Measurements from ENCODE around the gene ST3GAL5. TPM values are rescaled to one million over a fixed set of nuclear protein-coding genes. Genes with fewer than 3 reads are reported as not detected.

ST3GAL5 gene
- total RNA-seq, 1 donor from 2014 or later = 25.8 TPM

DNA sequence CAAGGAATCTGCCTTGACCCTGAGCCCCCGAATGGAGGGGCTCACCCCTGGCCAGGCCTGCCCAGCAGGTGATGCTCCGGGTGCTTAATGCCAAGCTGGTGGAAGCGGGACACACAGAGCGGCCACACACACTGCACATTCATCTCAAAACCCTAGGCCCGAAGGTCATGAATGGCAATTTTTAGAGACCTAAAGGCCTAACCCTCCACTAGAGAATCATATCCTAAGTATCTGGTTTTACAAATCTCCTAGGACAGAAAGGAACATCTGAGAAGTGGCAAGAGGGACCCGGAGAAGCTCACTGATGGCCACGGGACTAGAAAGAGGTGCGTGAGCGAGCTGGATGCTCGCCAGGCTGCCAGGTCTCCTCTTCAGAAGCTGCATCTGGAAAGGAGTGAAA lies 38.3 kb downstream of the ST3GAL5 start:
- Mint-ChIP-seq H3K27me3 (ENCODE audit: low read depth) (no peaks in the 10 kb centered on the region), H3K27ac (no peak overlapping the region), H3K4me1 (peaks cover 11% of the 10 kb centered on the region), H3K9me3 (no peaks in the 10 kb centered on the region), H3K4me3 (no peak overlapping the region), H3K36me3 (peaks cover 16% of the 10 kb centered on the region)
- TF ChIP-seq, protein P1, sequence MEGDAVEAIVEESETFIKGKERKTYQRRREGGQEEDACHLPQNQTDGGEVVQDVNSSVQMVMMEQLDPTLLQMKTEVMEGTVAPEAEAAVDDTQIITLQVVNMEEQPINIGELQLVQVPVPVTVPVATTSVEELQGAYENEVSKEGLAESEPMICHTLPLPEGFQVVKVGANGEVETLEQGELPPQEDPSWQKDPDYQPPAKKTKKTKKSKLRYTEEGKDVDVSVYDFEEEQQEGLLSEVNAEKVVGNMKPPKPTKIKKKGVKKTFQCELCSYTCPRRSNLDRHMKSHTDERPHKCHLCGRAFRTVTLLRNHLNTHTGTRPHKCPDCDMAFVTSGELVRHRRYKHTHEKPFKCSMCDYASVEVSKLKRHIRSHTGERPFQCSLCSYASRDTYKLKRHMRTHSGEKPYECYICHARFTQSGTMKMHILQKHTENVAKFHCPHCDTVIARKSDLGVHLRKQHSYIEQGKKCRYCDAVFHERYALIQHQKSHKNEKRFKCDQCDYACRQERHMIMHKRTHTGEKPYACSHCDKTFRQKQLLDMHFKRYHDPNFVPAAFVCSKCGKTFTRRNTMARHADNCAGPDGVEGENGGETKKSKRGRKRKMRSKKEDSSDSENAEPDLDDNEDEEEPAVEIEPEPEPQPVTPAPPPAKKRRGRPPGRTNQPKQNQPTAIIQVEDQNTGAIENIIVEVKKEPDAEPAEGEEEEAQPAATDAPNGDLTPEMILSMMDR (IDR thresholded peaks at IDR 0.05; ENCODE audit: unreplicated experiment) = no peak
- DNase-seq (ENCODE audit: low spot score in 2 of 2, unreplicated experiment in 2 of 2) = no peak

DNA sequence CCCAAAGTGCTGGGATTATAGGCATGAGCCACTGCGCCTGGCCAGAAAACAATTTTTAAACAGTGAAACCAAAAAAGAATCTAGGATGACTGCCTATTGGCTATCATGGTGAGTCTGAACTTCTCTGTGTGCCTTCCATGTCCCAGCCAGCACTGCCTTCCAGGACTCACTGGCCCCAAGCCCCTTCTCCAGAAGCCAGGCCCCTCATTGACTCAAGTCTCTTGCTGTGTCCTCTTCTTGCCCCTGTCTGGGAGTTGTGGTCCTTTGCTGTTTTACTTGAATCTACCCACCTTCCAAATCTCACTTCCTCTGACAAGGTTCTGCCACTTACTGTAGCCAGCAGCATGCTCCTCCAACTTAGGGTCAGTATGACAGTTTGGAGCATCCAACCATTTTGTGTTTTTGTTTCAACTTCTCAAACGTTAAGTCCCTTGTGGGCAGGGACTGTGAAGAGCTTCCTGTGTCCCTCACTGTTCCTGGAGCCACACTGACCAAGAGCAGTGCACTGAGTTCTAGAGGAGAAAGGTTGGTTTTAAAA lies 41.7 kb downstream of the ST3GAL5 start:
- no peak overlapping the region for H3K4me3 Mint-ChIP-seq
- TF ChIP-seq, protein P1 (IDR thresholded peaks at IDR 0.05; ENCODE audit: unreplicated experiment) = no peak
- DNase-seq (ENCODE audit: low spot score in 2 of 2, unreplicated experiment in 2 of 2) = no peak
- H3K27me3 Mint-ChIP-seq (ENCODE audit: low read depth) = no peaks in the 10 kb centered on the region
- H3K27ac Mint-ChIP-seq = no peak overlapping the region
- peaks cover 6% of the 10 kb centered on the region for H3K4me1 Mint-ChIP-seq
- H3K36me3 Mint-ChIP-seq = peaks cover 24% of the 10 kb centered on the region
- peaks cover 6% of the 10 kb centered on the region for H3K9me3 Mint-ChIP-seq

DNA sequence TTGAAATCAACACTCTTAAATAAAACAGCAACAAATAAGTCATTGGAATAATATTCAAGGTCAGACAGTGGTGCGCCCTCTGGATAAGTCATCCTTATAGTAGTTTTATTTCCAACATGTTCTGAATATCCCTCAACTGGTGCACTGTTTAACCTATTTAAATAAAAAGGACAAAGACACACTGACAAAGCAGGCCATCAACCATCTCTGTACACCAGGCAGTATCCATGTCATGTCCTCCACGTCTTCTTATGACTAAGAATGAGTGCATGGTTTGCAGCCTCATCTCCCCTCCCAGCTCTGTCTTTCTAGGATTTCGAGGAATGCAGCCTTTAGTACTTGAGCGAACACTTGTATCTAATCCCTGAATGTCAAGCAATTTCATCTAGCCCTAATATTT lies 42.4 kb downstream of the ST3GAL5 start:
- Mint-ChIP-seq H3K4me3 (no peak overlapping the region), H3K4me1 (peaks cover under 1% of the 10 kb centered on the region), H3K9me3 (peaks cover 6% of the 10 kb centered on the region), H3K27me3 (ENCODE audit: low read depth) (no peaks in the 10 kb centered on the region), H3K27ac (no peak overlapping the region), H3K36me3 (peaks cover 30% of the 10 kb centered on the region)
- no peak for DNase-seq (ENCODE audit: low spot score in 2 of 2, unreplicated experiment in 2 of 2)
- TF ChIP-seq, protein P1 (IDR thresholded peaks at IDR 0.05; ENCODE audit: unreplicated experiment) = no peak

DNA sequence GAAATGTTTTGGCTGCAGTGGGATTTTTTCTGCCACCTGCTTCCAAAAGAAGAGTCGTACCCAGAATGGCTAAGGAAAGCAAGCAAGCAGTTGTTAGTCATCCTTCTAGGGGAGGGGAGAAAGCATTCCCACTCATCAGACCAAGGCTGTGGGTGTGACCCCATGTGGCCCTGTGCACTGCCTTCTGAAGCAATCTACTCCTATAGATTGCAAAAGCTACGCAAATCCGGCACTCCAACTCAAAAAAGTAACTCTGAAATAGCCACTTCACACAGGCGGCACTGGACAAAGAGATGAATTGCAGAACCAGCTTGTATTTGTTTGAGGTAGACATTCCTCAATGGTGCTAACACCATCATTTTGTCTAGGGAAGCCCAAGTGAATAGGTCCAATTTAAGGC lies 44.3 kb downstream of the ST3GAL5 start:
- no peak for DNase-seq (ENCODE audit: low spot score in 2 of 2, unreplicated experiment in 2 of 2)
- Mint-ChIP-seq H3K4me1 (no peaks in the 10 kb centered on the region), H3K27me3 (ENCODE audit: low read depth) (no peaks in the 10 kb centered on the region), H3K36me3 (peaks cover 38% of the 10 kb centered on the region), H3K9me3 (peaks cover 6% of the 10 kb centered on the region), H3K27ac (no peak overlapping the region), H3K4me3 (no peak overlapping the region)
- TF ChIP-seq, protein P1 (IDR thresholded peaks at IDR 0.05; ENCODE audit: unreplicated experiment) = no peak

DNA sequence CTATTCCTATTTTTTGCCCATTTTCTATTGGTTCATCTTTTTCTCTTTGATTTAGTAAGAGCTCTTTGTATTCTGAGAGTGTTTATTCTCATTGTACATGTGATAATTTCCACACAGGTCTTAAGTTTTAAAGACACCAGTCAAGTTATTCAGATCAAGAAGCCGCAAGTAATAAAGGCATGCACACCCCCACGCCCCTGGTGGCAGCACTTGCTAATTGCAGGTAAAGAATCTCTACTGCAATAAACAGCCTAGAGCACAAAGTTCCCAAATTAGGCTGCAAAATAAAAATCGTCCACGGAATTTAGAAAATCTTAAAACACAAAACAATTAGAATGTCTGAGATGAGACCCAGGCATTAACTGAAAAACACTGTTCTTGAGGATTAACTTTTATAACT lies 45.2 kb downstream of the ST3GAL5 start:
- H3K9me3 Mint-ChIP-seq = peaks cover 6% of the 10 kb centered on the region
- H3K27me3 Mint-ChIP-seq (ENCODE audit: low read depth) = no peaks in the 10 kb centered on the region
- no peak overlapping the region for H3K27ac Mint-ChIP-seq
- DNase-seq (ENCODE audit: low spot score in 2 of 2, unreplicated experiment in 2 of 2) = no peak
- H3K4me1 Mint-ChIP-seq = no peaks in the 10 kb centered on the region
- peaks cover 39% of the 10 kb centered on the region for H3K36me3 Mint-ChIP-seq
- TF ChIP-seq, protein P1 (IDR thresholded peaks at IDR 0.05; ENCODE audit: unreplicated experiment) = peak; percentile 59
- H3K4me3 Mint-ChIP-seq = no peak overlapping the region

DNA sequence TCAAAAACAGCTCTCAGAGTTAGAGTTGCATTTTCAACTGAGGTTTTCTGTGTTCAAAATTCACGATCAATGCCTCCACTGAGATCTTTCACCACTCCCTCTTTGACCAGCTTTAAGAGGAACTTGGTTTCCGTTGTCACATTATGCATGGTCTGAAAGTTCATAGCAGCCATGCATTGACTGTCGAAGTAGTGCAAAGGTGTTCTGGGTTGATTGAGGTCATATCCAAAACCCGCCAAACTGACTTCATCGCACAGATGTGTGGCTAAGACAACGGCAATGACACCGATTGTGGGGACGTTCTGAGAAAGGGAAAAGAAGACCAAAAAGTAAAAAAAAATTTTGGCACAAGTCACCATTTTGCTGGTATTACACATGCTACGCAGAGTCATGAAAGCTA lies 48.7 kb downstream of the ST3GAL5 start:
- peaks cover 36% of the 10 kb centered on the region for H3K36me3 Mint-ChIP-seq
- no peaks in the 10 kb centered on the region for H3K27me3 Mint-ChIP-seq (ENCODE audit: low read depth)
- H3K9me3 Mint-ChIP-seq = peaks cover 26% of the 10 kb centered on the region
- H3K4me3 Mint-ChIP-seq = no peak overlapping the region
- H3K27ac Mint-ChIP-seq = no peak overlapping the region
- TF ChIP-seq, protein P1 (IDR thresholded peaks at IDR 0.05; ENCODE audit: unreplicated experiment) = no peak
- DNase-seq (ENCODE audit: low spot score in 2 of 2, unreplicated experiment in 2 of 2) = no peak
- no peaks in the 10 kb centered on the region for H3K4me1 Mint-ChIP-seq

Measured in mesothelial cell of epicardium (in vitro differentiated cells).